Suprapubic skin (tissue), 3 donors: ENCODE data around the gene NOVA1.

Experiments used
- EP300 ChIP-seq: sonication (generic); formaldehyde crosslinking; IDR thresholded peaks from one replicate; pipeline ENCODE4 v1.6.1; 2017; ENCODE audit warnings: antibody characterized with exemption
- TF ChIP-seq, protein P1 (sequence below), 2 donors: fragments of 200-600 bp in 1 of 2; fragments of 450-650 bp in 1 of 2; sonication (generic) in 1 of 2; IDR thresholded peaks; one replicate each; pipeline ENCODE4 v1.5.1; 2016 to 2019; ENCODE audit warnings: antibody characterized with exemption in 2 of 2, mild to moderate bottlenecking in 1 of 2, moderate library complexity in 1 of 2

- TF ChIP-seq, protein P1, sequence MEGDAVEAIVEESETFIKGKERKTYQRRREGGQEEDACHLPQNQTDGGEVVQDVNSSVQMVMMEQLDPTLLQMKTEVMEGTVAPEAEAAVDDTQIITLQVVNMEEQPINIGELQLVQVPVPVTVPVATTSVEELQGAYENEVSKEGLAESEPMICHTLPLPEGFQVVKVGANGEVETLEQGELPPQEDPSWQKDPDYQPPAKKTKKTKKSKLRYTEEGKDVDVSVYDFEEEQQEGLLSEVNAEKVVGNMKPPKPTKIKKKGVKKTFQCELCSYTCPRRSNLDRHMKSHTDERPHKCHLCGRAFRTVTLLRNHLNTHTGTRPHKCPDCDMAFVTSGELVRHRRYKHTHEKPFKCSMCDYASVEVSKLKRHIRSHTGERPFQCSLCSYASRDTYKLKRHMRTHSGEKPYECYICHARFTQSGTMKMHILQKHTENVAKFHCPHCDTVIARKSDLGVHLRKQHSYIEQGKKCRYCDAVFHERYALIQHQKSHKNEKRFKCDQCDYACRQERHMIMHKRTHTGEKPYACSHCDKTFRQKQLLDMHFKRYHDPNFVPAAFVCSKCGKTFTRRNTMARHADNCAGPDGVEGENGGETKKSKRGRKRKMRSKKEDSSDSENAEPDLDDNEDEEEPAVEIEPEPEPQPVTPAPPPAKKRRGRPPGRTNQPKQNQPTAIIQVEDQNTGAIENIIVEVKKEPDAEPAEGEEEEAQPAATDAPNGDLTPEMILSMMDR (IDR thresholded peaks at IDR 0.05): no peak
- no peak for TF ChIP-seq EP300
These were observed 183.7 kb downstream of the NOVA1 start for GRCh38 chr14:26414103-26414502.
